ENCODE data around the gene KRT86.
"Not testable (repeated sequence)": the region's sequence is repeated elsewhere in the genome, so short reads cannot be mapped to it uniquely, and the experiment has no call there.

Gene KRT86

GRCh38 chr12:52294803-52295202 is 20.4 kb downstream of the KRT86 start:
- Histone ChIP-seq H3K27ac (no peak overlapping the region), H3K27me3 (replicated peaks) (peaks cover 27% of the 10 kb centered on the region), H3K4me3 (ENCODE audit: low read depth, low read length) (no peak overlapping the region), H3K36me3 (replicated peaks) (no peaks in the 10 kb centered on the region)
- TF ChIP-seq CTCF (IDR thresholded peaks at IDR 0.05; ENCODE audit: low read depth, low read length, missing control alignments) = no peak
- DNase-seq = no peak
- in situ Hi-C loops (cut with HindIII; ENCODE audit: low pct_ligation_motif_present, low sequenced_read_pairs) = no loop called here

GRCh38 chr12:52295663-52296062 is 21.2 kb downstream of the KRT86 start:
- H3K27me3 ChIP-seq (replicated peaks) = peaks cover 27% of the 10 kb centered on the region
- no peak overlapping the region for H3K27ac ChIP-seq

GRCh38 chr12:52296572-52297215 is 22.2 kb downstream of the KRT86 start:
- Histone ChIP-seq H3K27ac (no peak overlapping the region), H3K4me3 (ENCODE audit: low read depth, low read length) (no peak overlapping the region), H3K36me3 (replicated peaks) (no peaks in the 10 kb centered on the region), H3K27me3 (replicated peaks) (peaks cover 22% of the 10 kb centered on the region)
- no peak for TF ChIP-seq CTCF (IDR thresholded peaks at IDR 0.05; ENCODE audit: low read depth, low read length, missing control alignments)
- no peak for DNase-seq
- in situ Hi-C loops (cut with HindIII; ENCODE audit: low pct_ligation_motif_present, low sequenced_read_pairs) = no loop called here

More at GRCh38 chr12:52295663-52296062, 21.2 kb downstream of the KRT86 start:
- no peak overlapping the region for H3K4me3 ChIP-seq (ENCODE audit: low read depth, low read length)
- in situ Hi-C loops (cut with HindIII; ENCODE audit: low pct_ligation_motif_present, low sequenced_read_pairs) = no loop called here
- no peak for DNase-seq
- H3K36me3 ChIP-seq (replicated peaks) = no peaks in the 10 kb centered on the region
- TF ChIP-seq CTCF (IDR thresholded peaks at IDR 0.05; ENCODE audit: low read depth, low read length, missing control alignments) = no peak

- no peak for DNase-seq
- TF ChIP-seq CTCF (IDR thresholded peaks at IDR 0.05; ENCODE audit: low read depth, low read length, missing control alignments) = no peak
- in situ Hi-C loops (cut with HindIII; ENCODE audit: low pct_ligation_motif_present, low sequenced_read_pairs) = no loop called here
- H3K27ac ChIP-seq = no peak overlapping the region
- H3K4me3 ChIP-seq (ENCODE audit: low read depth, low read length) = no peak overlapping the region
- peaks cover 12% of the 10 kb centered on the region for H3K27me3 ChIP-seq (replicated peaks)
- no peaks in the 10 kb centered on the region for H3K36me3 ChIP-seq (replicated peaks)
Observed at GRCh38 chr12:52298677-52299190, 24.3 kb downstream of the KRT86 start.

GRCh38 chr12:52300796-52301691 is 26.6 kb downstream of the KRT86 start:
- no peak for DNase-seq
- H3K27me3 ChIP-seq (replicated peaks) = peaks cover 9% of the 10 kb centered on the region
- in situ Hi-C loops (cut with HindIII; ENCODE audit: low pct_ligation_motif_present, low sequenced_read_pairs) = no loop called here
- no peak overlapping the region for H3K4me3 ChIP-seq (ENCODE audit: low read depth, low read length)
- no peak overlapping the region for H3K27ac ChIP-seq
- no peak for TF ChIP-seq CTCF (IDR thresholded peaks at IDR 0.05; ENCODE audit: low read depth, low read length, missing control alignments)
- no peaks in the 10 kb centered on the region for H3K36me3 ChIP-seq (replicated peaks)

- H3K27me3 ChIP-seq (replicated peaks); in situ Hi-C loops (cut with HindIII; ENCODE audit: low pct_ligation_motif_present, low sequenced_read_pairs): not testable (repeated sequence)
Observed at GRCh38 chr12:52301721-52302120, 27.3 kb downstream of the KRT86 start.

GRCh38 chr12:52302242-52302914 is 27.9 kb downstream of the KRT86 start:
- H3K4me3 ChIP-seq (ENCODE audit: low read depth, low read length); DNase-seq; H3K27me3 ChIP-seq (replicated peaks); H3K36me3 ChIP-seq (replicated peaks); in situ Hi-C loops (cut with HindIII; ENCODE audit: low pct_ligation_motif_present, low sequenced_read_pairs); H3K27ac ChIP-seq: not testable (repeated sequence)

More at GRCh38 chr12:52301721-52302120, 27.3 kb downstream of the KRT86 start:
- not testable (repeated sequence) for H3K36me3 ChIP-seq (replicated peaks); H3K4me3 ChIP-seq (ENCODE audit: low read depth, low read length); DNase-seq; H3K27ac ChIP-seq

GRCh38 chr12:52304941-52305411 is 30.5 kb downstream of the KRT86 start:
- DNase-seq; in situ Hi-C loops (cut with HindIII; ENCODE audit: low pct_ligation_motif_present, low sequenced_read_pairs); H3K36me3 ChIP-seq (replicated peaks); H3K27me3 ChIP-seq (replicated peaks); H3K27ac ChIP-seq; H3K4me3 ChIP-seq (ENCODE audit: low read depth, low read length): not testable (repeated sequence)
